GM12864 (cell line): ENCODE measurements around the gene OBP2A.

Experiments used
- DNase-seq: peaks from one replicate; pipeline ENCODE4 v3.0.0-alpha.2; 2011; ENCODE audit warnings: low read depth
- H3K4me3 ChIP-seq: 2 replicates; pipeline ENCODE4 v1.5.1; 2011; ENCODE audit warnings: mild to moderate bottlenecking, low read depth, low read length, control low read depth
- TF ChIP-seq, protein P1 (sequence below): IDR thresholded peaks from 2 replicates; pipeline ENCODE4 v1.5.1; 2011; ENCODE audit warnings: low read depth, mild to moderate bottlenecking, moderate library complexity, low read length, control low read depth, inconsistent platforms; ENCODE audit errors: missing control alignments

Gene OBP2A

GRCh38 chr9:135555910-135556309 lies 10.0 kb downstream of the OBP2A start:
- no peak for DNase-seq

GRCh38 chr9:135559606-135560005 lies 13.7 kb downstream of the OBP2A start:
- no peak for DNase-seq
- TF ChIP-seq, protein P1, sequence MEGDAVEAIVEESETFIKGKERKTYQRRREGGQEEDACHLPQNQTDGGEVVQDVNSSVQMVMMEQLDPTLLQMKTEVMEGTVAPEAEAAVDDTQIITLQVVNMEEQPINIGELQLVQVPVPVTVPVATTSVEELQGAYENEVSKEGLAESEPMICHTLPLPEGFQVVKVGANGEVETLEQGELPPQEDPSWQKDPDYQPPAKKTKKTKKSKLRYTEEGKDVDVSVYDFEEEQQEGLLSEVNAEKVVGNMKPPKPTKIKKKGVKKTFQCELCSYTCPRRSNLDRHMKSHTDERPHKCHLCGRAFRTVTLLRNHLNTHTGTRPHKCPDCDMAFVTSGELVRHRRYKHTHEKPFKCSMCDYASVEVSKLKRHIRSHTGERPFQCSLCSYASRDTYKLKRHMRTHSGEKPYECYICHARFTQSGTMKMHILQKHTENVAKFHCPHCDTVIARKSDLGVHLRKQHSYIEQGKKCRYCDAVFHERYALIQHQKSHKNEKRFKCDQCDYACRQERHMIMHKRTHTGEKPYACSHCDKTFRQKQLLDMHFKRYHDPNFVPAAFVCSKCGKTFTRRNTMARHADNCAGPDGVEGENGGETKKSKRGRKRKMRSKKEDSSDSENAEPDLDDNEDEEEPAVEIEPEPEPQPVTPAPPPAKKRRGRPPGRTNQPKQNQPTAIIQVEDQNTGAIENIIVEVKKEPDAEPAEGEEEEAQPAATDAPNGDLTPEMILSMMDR = no peak
- H3K4me3 ChIP-seq = no peak overlapping the region

More at GRCh38 chr9:135555910-135556309, 10.0 kb downstream of the OBP2A start:
- TF ChIP-seq, protein P1 = no peak
- no peak overlapping the region for H3K4me3 ChIP-seq

GRCh38 chr9:135561391-135562234 lies 15.7 kb downstream of the OBP2A start, which contains the start of gene PAEP:
TSS of gene PAEP (plus strand) at chr9:135561756.
- no peak within 1 kb of the TSS for H3K4me3 ChIP-seq
- TF ChIP-seq, protein P1 = no peak
- DNase-seq = no peak

DNA sequence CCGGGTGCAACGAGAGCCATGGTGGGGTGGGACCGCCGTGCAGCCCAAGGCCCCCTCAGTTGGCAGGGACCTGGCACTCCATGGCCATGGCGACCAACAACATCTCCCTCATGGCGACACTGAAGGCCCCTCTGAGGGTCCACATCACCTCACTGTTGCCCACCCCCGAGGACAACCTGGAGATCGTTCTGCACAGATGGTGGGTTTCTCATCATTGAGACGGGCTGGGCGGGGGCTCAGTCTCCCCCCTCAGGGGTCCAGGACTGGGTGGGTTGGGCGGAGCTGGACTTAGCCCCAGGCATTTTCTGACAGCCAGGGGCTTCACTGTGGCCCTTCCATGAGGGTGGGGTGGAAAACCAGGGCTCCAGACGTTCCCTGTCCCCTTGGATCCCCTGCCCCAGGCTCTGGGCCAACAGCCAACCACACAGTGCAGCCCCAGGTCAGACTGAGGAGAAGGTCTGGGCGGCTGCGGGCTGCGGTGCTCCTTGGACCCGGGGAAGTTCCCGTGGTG lies 16.4 kb downstream of the OBP2A start:
- H3K4me3 ChIP-seq = no peak overlapping the region
- TF ChIP-seq, protein P1 = no peak
- DNase-seq = no peak

DNA sequence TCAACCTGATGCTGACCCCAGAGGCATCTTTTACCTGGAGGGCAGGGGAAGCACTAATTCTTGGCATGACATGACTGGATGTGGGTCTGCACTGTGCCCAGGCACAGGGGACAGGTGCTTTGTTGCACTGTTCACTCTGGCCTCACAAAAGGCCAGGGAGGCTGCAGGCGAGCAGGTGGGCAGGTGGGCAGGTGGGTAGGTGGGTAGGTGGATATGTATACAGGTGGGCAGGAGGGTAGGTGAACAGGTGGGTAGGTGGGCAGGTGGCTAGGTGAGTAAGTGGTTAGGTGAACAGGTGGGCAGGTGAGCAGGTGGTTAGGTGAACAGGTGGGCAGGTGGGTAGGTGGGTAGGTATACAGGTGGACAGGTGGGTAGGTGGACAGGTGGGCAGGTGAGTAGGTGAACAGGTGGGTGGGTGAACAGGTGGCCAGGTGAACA lies 17.1 kb downstream of the OBP2A start:
- no peak for DNase-seq
- TF ChIP-seq, protein P1 = no peak
- no peak overlapping the region for H3K4me3 ChIP-seq

DNA sequence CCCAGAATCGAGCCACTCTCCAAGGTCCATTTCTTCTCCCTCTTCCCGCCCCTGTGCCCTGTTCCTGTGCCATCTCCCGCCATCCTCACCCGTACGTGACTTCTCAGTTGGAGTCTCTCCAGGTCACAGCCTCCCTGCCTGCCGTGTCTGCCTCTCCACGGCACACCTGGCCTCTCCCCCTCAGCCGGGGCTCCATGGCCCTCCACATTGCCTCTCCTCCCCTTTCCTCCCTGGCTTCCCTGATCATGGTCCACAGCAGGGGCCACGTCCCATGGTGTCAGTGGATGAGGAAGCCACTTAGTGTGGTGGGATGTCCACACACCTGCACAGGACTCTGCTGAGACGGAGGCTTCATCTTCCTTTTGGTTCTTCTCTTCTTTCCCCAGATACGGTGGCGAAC lies 17.9 kb downstream of the OBP2A start:
- no peak overlapping the region for H3K4me3 ChIP-seq
- TF ChIP-seq, protein P1 = no peak
- DNase-seq = no peak
